HepG2 (cell line): Measurements from ENCODE around the gene VGF. TPM values are rescaled to one million over a fixed set of nuclear protein-coding genes. Genes with fewer than 3 reads are reported as not detected.

Experiments used
- AGO2 ChIP-seq: fragments of 200-400 bp; formaldehyde crosslinking; optimal IDR thresholded peaks from 2 replicates; pipeline ENCODE3; 2017; ENCODE audit warnings: mild to moderate bottlenecking, low read depth, low read length, moderate library complexity
- ATRX ChIP-seq: sonication (generic); formaldehyde crosslinking; IDR thresholded peaks from 2 replicates; pipeline ENCODE4 v1.4.0; 2020; ENCODE audit warnings: missing genetic modification reagents, borderline replicate concordance
- CBX5 ChIP-seq: sonication (generic); formaldehyde crosslinking; IDR thresholded peaks from 2 replicates; pipeline ENCODE4 v1.4.0; 2020; ENCODE audit warnings: missing genetic modification reagents, borderline replicate concordance
- FLYWCH1 ChIP-seq: sonication (generic); formaldehyde crosslinking; IDR thresholded peaks from 2 replicates; pipeline ENCODE4 v1.8.1; 2023; ENCODE audit warnings: mild to moderate bottlenecking, missing genetic modification reagents
- HNRNPUL1 ChIP-seq: fragments of 200-400 bp; formaldehyde crosslinking; IDR thresholded peaks from 2 replicates; pipeline ENCODE4 v1.6.1; 2017; ENCODE audit warnings: low read depth, mild to moderate bottlenecking, low read length, moderate library complexity
- IRF1 ChIP-seq: sonication (generic); formaldehyde crosslinking; IDR thresholded peaks from 2 replicates; pipeline ENCODE4 v1.4.0; 2020; ENCODE audit warnings: low read depth, mild to moderate bottlenecking, missing genetic modification reagents
- KDM1A ChIP-seq: IDR thresholded peaks from 2 replicates; pipeline ENCODE4 v1.6.1; 2016; ENCODE audit warnings: missing compliant biosample characterization
- MTA3 ChIP-seq: sonication (generic); formaldehyde crosslinking; IDR thresholded peaks from 2 replicates; pipeline ENCODE4 v1.4.0; 2020; ENCODE audit warnings: missing genetic modification reagents
- THYN1 ChIP-seq: sonication (generic); formaldehyde crosslinking; IDR thresholded peaks from 2 replicates; pipeline ENCODE4 v1.8.1; 2023; ENCODE audit warnings: low read depth, mild to moderate bottlenecking, moderate library complexity, missing genetic modification reagents, borderline replicate concordance
- ZNF101 ChIP-seq: sonication (generic); formaldehyde crosslinking; IDR thresholded peaks from 2 replicates; pipeline ENCODE4 v1.4.0; 2020; ENCODE audit warnings: mild to moderate bottlenecking, low read depth, missing genetic modification reagents, borderline replicate concordance
- ZNF33B ChIP-seq: sonication (generic); formaldehyde crosslinking; IDR thresholded peaks from 2 replicates; pipeline ENCODE4 v1.5.1; 2020; ENCODE audit warnings: mild to moderate bottlenecking, missing genetic modification reagents
- ZSCAN30 ChIP-seq: sonication (generic); formaldehyde crosslinking; IDR thresholded peaks from 2 replicates; pipeline ENCODE4 v1.5.0; 2020; ENCODE audit warnings: mild to moderate bottlenecking, missing genetic modification reagents
- polyA plus RNA-seq, 8 experiments: library from polyadenylated mRNA; depleted of rRNA in 3 of 8; stranded (reverse) in 7 of 8; unstranded in 1 of 8; fragments of >200 nt; fragmentation: Illumina TruSeq in 4 of 8; extraction: Trizol in 4 of 8; gene quantifications; 2 replicates each; pipeline versions ENCODE4 v1.2.1 to v1.2.3, GENCODE V29; 2011 to 2016; ENCODE audit warnings: low read depth in 4 of 8, missing spikeins in 1 of 8, mixed read lengths in 1 of 8; ENCODE audit not compliant: insufficient read depth in 1 of 8
- total RNA-seq, 5 experiments: library from RNA; depleted of rRNA; stranded (reverse); fragments of >200 nt; fragmentation: Illumina TruSeq; extraction: Trizol; gene quantifications; 2 replicates each; pipeline ENCODE4 v1.2.3, GENCODE V29; 2016; ENCODE audit warnings: low read depth in 1 of 5
- TF ChIP-seq, protein P1 (sequence below): IDR thresholded peaks from 2 replicates; pipeline ENCODE4 v1.6.1; 2016; ENCODE audit warnings: low read depth
- TF ChIP-seq, protein P2 (sequence below): sonication (generic); formaldehyde crosslinking; conservative IDR thresholded peaks from 2 replicates; pipeline ENCODE4 v1.4.0; 2020; ENCODE audit warnings: missing genetic modification reagents
- TF ChIP-seq, protein P3 (sequence below): sonication (generic); formaldehyde crosslinking; IDR thresholded peaks from 2 replicates; pipeline ENCODE4 v1.4.0; 2020; ENCODE audit warnings: missing genetic modification reagents, borderline replicate concordance

VGF gene
- total and polyA plus RNA-seq, 2 of the 13 experiments (the other 11 are each of a cell fraction or from before 2014, with no cell fraction given), result 0.12 to 0.46 TPM

GRCh38 chr7:101201695-101202602 lies 36.6 kb upstream of the VGF start (continued):
- TF ChIP-seq ZSCAN30 (no peak), HNRNPUL1 (no peak), CBX5 (no peak), ATRX (no peak), MTA3 (CRISPR knock-in tag) (no peak), THYN1 (no peak), ZNF101 (CRISPR knock-in tag) (no peak), FLYWCH1 (CRISPR knock-in tag) (no peak), AGO2 (no peak), IRF1 (CRISPR knock-in tag) (no peak), ZNF33B (CRISPR knock-in tag) (no peak), KDM1A (CRISPR knock-in tag) (no peak)
- TF ChIP-seq, protein P1, sequence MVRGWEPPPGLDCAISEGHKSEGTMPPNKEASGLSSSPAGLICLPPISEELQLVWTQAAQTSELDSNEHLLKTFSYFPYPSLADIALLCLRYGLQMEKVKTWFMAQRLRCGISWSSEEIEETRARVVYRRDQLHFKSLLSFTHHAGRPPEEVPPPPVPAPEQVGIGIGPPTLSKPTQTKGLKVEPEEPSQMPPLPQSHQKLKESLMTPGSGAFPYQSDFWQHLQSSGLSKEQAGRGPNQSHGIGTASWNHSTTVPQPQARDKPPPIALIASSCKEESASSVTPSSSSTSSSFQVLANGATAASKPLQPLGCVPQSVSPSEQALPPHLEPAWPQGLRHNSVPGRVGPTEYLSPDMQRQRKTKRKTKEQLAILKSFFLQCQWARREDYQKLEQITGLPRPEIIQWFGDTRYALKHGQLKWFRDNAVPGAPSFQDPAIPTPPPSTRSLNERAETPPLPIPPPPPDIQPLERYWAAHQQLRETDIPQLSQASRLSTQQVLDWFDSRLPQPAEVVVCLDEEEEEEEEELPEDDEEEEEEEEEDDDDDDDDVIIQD (CRISPR knock-in tag), result no peak
- TF ChIP-seq, protein P2, sequence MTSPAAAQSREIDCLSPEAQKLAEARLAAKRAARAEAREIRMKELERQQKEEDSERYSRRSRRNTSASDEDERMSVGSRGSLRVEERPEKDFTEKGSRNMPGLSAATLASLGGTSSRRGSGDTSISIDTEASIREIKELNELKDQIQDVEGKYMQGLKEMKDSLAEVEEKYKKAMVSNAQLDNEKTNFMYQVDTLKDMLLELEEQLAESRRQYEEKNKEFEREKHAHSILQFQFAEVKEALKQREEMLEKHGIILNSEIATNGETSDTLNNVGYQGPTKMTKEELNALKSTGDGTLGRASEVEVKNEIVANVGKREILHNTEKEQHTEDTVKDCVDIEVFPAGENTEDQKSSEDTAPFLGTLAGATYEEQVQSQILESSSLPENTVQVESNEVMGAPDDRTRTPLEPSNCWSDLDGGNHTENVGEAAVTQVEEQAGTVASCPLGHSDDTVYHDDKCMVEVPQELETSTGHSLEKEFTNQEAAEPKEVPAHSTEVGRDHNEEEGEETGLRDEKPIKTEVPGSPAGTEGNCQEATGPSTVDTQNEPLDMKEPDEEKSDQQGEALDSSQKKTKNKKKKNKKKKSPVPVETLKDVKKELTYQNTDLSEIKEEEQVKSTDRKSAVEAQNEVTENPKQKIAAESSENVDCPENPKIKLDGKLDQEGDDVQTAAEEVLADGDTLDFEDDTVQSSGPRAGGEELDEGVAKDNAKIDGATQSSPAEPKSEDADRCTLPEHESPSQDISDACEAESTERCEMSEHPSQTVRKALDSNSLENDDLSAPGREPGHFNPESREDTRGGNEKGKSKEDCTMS (CRISPR knock-in tag), result no peak
- TF ChIP-seq, protein P3, sequence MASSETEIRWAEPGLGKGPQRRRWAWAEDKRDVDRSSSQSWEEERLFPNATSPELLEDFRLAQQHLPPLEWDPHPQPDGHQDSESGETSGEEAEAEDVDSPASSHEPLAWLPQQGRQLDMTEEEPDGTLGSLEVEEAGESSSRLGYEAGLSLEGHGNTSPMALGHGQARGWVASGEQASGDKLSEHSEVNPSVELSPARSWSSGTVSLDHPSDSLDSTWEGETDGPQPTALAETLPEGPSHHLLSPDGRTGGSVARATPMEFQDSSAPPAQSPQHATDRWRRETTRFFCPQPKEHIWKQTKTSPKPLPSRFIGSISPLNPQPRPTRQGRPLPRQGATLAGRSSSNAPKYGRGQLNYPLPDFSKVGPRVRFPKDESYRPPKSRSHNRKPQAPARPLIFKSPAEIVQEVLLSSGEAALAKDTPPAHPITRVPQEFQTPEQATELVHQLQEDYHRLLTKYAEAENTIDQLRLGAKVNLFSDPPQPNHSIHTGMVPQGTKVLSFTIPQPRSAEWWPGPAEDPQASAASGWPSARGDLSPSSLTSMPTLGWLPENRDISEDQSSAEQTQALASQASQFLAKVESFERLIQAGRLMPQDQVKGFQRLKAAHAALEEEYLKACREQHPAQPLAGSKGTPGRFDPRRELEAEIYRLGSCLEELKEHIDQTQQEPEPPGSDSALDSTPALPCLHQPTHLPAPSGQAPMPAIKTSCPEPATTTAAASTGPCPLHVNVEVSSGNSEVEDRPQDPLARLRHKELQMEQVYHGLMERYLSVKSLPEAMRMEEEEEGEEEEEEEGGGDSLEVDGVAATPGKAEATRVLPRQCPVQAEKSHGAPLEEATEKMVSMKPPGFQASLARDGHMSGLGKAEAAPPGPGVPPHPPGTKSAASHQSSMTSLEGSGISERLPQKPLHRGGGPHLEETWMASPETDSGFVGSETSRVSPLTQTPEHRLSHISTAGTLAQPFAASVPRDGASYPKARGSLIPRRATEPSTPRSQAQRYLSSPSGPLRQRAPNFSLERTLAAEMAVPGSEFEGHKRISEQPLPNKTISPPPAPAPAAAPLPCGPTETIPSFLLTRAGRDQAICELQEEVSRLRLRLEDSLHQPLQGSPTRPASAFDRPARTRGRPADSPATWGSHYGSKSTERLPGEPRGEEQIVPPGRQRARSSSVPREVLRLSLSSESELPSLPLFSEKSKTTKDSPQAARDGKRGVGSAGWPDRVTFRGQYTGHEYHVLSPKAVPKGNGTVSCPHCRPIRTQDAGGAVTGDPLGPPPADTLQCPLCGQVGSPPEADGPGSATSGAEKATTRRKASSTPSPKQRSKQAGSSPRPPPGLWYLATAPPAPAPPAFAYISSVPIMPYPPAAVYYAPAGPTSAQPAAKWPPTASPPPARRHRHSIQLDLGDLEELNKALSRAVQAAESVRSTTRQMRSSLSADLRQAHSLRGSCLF (CRISPR knock-in tag), result no peak
